HepG2 (cell line): ENCODE measurements around the gene TMEFF2. TPM values are rescaled to one million over a fixed set of nuclear protein-coding genes. Genes with fewer than 3 reads are reported as not detected.

Source experiments
- ATAC-seq: fragments of 200-7000 bp; cut with Tn5 transposase; 3 replicates; pipeline ENCODE4 v1.9.1; 2020; ENCODE audit warnings: mild to moderate bottlenecking, moderate library complexity
- BruUV-seq: library from RNA; stranded (reverse); fragments of 400-500 nt; replicated peaks from 2 replicates; lab custom pipeline; 2021; lab: Mats Ljungman, UMichigan
- CTCF ChIA-PET: fragments of 300-600 bp; formaldehyde crosslinking; extraction: SDS; loops from one replicate; lab custom pipeline; 2021; ENCODE audit warnings: low total read pairs, inconsistent platforms, low intra/inter-chr PET ratio; lab: Yijun Ruan, JAX
- POLR2A ChIA-PET: fragments of 350-600 bp; sonication (Branson Sonifier 250); formaldehyde crosslinking; loops from one replicate; lab custom pipeline; 2020; ENCODE audit warnings: antibody characterized with exemption, inconsistent platforms; lab: Yijun Ruan, JAX
- DNase-seq: peaks from one replicate; pipeline ENCODE4 v3.0.0-alpha.2; 2015; ENCODE audit warnings: low spot score
- FAIRE-seq: peaks from 3 replicates; lab custom pipeline; 2011; peaks lifted over from hg19 to GRCh38; lab: Jason Lieb, UNC
- H2AFZ ChIP-seq: one replicate; pipeline ENCODE4 v1.6.1; 2011; ENCODE audit warnings: low read length, inconsistent platforms
- H3K27ac ChIP-seq: fragments of 300-600 bp; 3 replicates; pipeline ENCODE4 v1.8.0; 2011; ENCODE audit warnings: mixed run types, mild to moderate bottlenecking, mixed read lengths, low read length, inconsistent platforms; ENCODE audit not compliant: insufficient read depth; ENCODE audit errors: extremely low read length
- H3K27me3 ChIP-seq, 2 experiments: fragments of 200-600 bp in 1 of 2; 2 replicates in 1 of 2; 3 replicates in 1 of 2; pipeline versions ENCODE4 v1.6.0 to v1.8.0; 2011; ENCODE audit warnings: low read length in 2 of 2, mild to moderate bottlenecking in 2 of 2, moderate library complexity in 2 of 2, inconsistent platforms in 1 of 2; ENCODE audit not compliant: insufficient read depth in 2 of 2, control insufficient read depth in 1 of 2
- H3K36me3 ChIP-seq, 2 experiments: fragments of 200-600 bp in 1 of 2; replicated peaks in 1 of 2; 2 replicates in 1 of 2; 3 replicates in 1 of 2; pipeline versions ENCODE4 v1.5.1 to v1.8.0; 2011; ENCODE audit warnings: low read length in 2 of 2, inconsistent platforms in 1 of 2; ENCODE audit not compliant: insufficient read depth in 2 of 2, control insufficient read depth in 1 of 2
- H3K4me1 ChIP-seq: 2 replicates; pipeline ENCODE4 v1.5.1; 2012; ENCODE audit warnings: low read length, inconsistent platforms; ENCODE audit not compliant: insufficient read depth
- H3K4me2 ChIP-seq: 2 replicates; pipeline ENCODE4 v1.6.0; 2011; ENCODE audit warnings: low read depth, low read length, inconsistent platforms
- H3K4me3 ChIP-seq, 3 experiments: fragments of 200-600 bp in 1 of 3; sonication (generic), shearing (Covaris generic) in 1 of 3; replicated peaks in 1 of 3; 2 replicates each; pipeline ENCODE4 v1.5.1; 2011 to 2016; ENCODE audit warnings: low read length in 3 of 3, inconsistent platforms in 2 of 3, low read depth in 2 of 3, mild to moderate bottlenecking in 2 of 3, control low read depth in 1 of 3, mixed read lengths in 1 of 3; ENCODE audit not compliant: insufficient read depth in 1 of 3
- H3K79me2 ChIP-seq: one replicate; pipeline ENCODE4 v1.6.1; 2011; ENCODE audit warnings: low read length, inconsistent platforms; ENCODE audit not compliant: insufficient read depth
- H3K9ac ChIP-seq: 2 replicates; pipeline ENCODE4 v1.6.0; 2011; ENCODE audit warnings: mild to moderate bottlenecking, low read depth, low read length, inconsistent platforms; ENCODE audit not compliant: insufficient read depth
- H3K9me3 ChIP-seq: 2 replicates; pipeline ENCODE4 v1.5.1; 2012; ENCODE audit warnings: mild to moderate bottlenecking, low read length
- H4K20me1 ChIP-seq: 2 replicates; pipeline ENCODE4 v1.6.0; 2011; ENCODE audit warnings: inconsistent platforms, mild to moderate bottlenecking, low read length, moderate library complexity; ENCODE audit not compliant: insufficient read depth
- AHR ChIP-seq: IDR thresholded peaks from 2 replicates; pipeline ENCODE4 v1.6.1; 2018; ENCODE audit warnings: missing genetic modification reagents, missing compliant biosample characterization
- AKAP8 ChIP-seq: sonication (generic); formaldehyde crosslinking; IDR thresholded peaks from 2 replicates; pipeline ENCODE4 v1.5.1; 2020; ENCODE audit warnings: mild to moderate bottlenecking, missing genetic modification reagents
- ATF7 ChIP-seq, 2 experiments: fragments of 450-650 bp in 1 of 2; sonication (generic) in 1 of 2; formaldehyde crosslinking in 1 of 2; IDR thresholded peaks; 2 replicates each; pipeline versions ENCODE4 v1.4.0 to v1.6.1; 2016 to 2020; ENCODE audit warnings: antibody characterized with exemption in 1 of 2, mild to moderate bottlenecking in 1 of 2, missing genetic modification reagents in 1 of 2
- ATRX ChIP-seq: sonication (generic); formaldehyde crosslinking; IDR thresholded peaks from 2 replicates; pipeline ENCODE4 v1.4.0; 2020; ENCODE audit warnings: missing genetic modification reagents, borderline replicate concordance
- DNMT3B ChIP-seq: conservative IDR thresholded peaks from 2 replicates; pipeline ENCODE4 v1.6.1; 2016; ENCODE audit warnings: missing biosample characterization, control low read depth
- MLLT10 ChIP-seq: sonication (generic); formaldehyde crosslinking; IDR thresholded peaks from 2 replicates; pipeline ENCODE4 v1.4.0; 2020; ENCODE audit warnings: missing genetic modification reagents
- PLRG1 ChIP-seq: fragments of 450-650 bp; conservative IDR thresholded peaks from 2 replicates; pipeline ENCODE4 v1.6.1; 2016
- RELA ChIP-seq: sonication (generic); formaldehyde crosslinking; IDR thresholded peaks from 2 replicates; pipeline ENCODE4 v1.4.0; 2020; ENCODE audit warnings: missing genetic modification reagents
- RXRB ChIP-seq: IDR thresholded peaks from 2 replicates; pipeline ENCODE4 v1.6.1; 2016; ENCODE audit warnings: borderline replicate concordance, missing genetic modification reagents, missing compliant biosample characterization
- SCMH1 ChIP-seq: sonication (generic); formaldehyde crosslinking; IDR thresholded peaks from 2 replicates; pipeline ENCODE4 v1.9.0; 2021; ENCODE audit warnings: missing genetic modification reagents, mild to moderate bottlenecking, borderline replicate concordance
- SOX5 ChIP-seq: IDR thresholded peaks from 2 replicates; pipeline ENCODE4 v1.6.1; 2016; ENCODE audit warnings: borderline replicate concordance
- SUZ12 ChIP-seq: fragments of 150-350 bp; IDR thresholded peaks from 2 replicates; pipeline ENCODE4 v1.6.1; 2014; ENCODE audit warnings: low read depth, low read length
- THRA ChIP-seq: sonication (generic); formaldehyde crosslinking; IDR thresholded peaks from 2 replicates; pipeline ENCODE4 v1.4.0; 2020; ENCODE audit warnings: missing genetic modification reagents, borderline replicate concordance
- YEATS2 ChIP-seq: sonication (generic); formaldehyde crosslinking; IDR thresholded peaks from 2 replicates; pipeline ENCODE4 v1.4.0; 2020; ENCODE audit warnings: missing genetic modification reagents, borderline replicate concordance
- ZNF160 ChIP-seq: sonication (generic); formaldehyde crosslinking; IDR thresholded peaks from 2 replicates; pipeline ENCODE4 v1.8.0; 2022; ENCODE audit warnings: mild to moderate bottlenecking, inconsistent platforms, missing genetic modification reagents
- ZNF205 ChIP-seq: IDR thresholded peaks from 2 replicates; pipeline ENCODE4 v1.6.1; 2018; ENCODE audit warnings: missing biosample characterization, missing genetic modification reagents
- ZNF451 ChIP-seq: sonication (generic); formaldehyde crosslinking; IDR thresholded peaks from 2 replicates; pipeline ENCODE4 v1.5.0; 2020; ENCODE audit warnings: mild to moderate bottlenecking, missing genetic modification reagents
- ZNF768 ChIP-seq: sonication (generic); formaldehyde crosslinking; IDR thresholded peaks from 2 replicates; pipeline ENCODE4 v1.4.0; 2020; ENCODE audit warnings: missing genetic modification reagents
- WGBS: methylation state at CpG from one replicate; pipeline ENCODE4 v1.1.6; 2017; ENCODE audit warnings: low lambda C conversion rate; 5-methylcytosine and 5-hydroxymethylcytosine counted together
- in situ Hi-C: cut with HindIII; loops from 2 replicates; pipeline ENCODE4 v1.10.0; 2017; ENCODE audit warnings: low pct_unique_long_range_greater_than_20kb; ENCODE audit not compliant: extremely low pct_ligation_motif_present
- intact Hi-C: fragments of 100-400 bp; cut with micrococcal nuclease; formaldehyde crosslinking; loops from one replicate; pipeline ENCODE4 v1.10.0; 2022; ENCODE audit not compliant: unreplicated experiment
- polyA plus RNA-seq, 8 experiments: library from polyadenylated mRNA; depleted of rRNA in 3 of 8; stranded (reverse) in 7 of 8; unstranded in 1 of 8; fragments of >200 nt; fragmentation: Illumina TruSeq in 4 of 8; extraction: Trizol in 4 of 8; gene quantifications; 2 replicates each; pipeline versions ENCODE4 v1.2.1 to v1.2.3, GENCODE V29; 2011 to 2016; ENCODE audit warnings: low read depth in 4 of 8, missing spikeins in 1 of 8, mixed read lengths in 1 of 8; ENCODE audit not compliant: insufficient read depth in 1 of 8
- total RNA-seq, 5 experiments: library from RNA; depleted of rRNA; stranded (reverse); fragments of >200 nt; fragmentation: Illumina TruSeq; extraction: Trizol; gene quantifications; 2 replicates each; pipeline ENCODE4 v1.2.3, GENCODE V29; 2016; ENCODE audit warnings: low read depth in 1 of 5
- TF ChIP-seq, protein P1 (sequence below): sonication (generic); formaldehyde crosslinking; conservative IDR thresholded peaks from 2 replicates; pipeline ENCODE4 v1.4.0; 2020; ENCODE audit warnings: missing genetic modification reagents

TMEFF2 gene
- total and polyA plus RNA-seq, 2 of the 13 experiments (the other 11 are each of a cell fraction or from before 2014, with no cell fraction given): not detected

GRCh38 chr2:192155511-192156118 lies 39.1 kb downstream of the TMEFF2 start:
- TF ChIP-seq SUZ12 (no peak), SOX5 (CRISPR knock-in tag) (no peak), SCMH1 (CRISPR knock-in tag) (no peak), RXRB (CRISPR knock-in tag) (no peak), AKAP8 (CRISPR knock-in tag) (no peak), ZNF160 (CRISPR knock-in tag) (no peak), RELA (CRISPR knock-in tag) (no peak), MLLT10 (CRISPR knock-in tag) (no peak), THRA (CRISPR knock-in tag) (no peak), ATRX (CRISPR knock-in tag) (no peak), DNMT3B (CRISPR knock-in tag) (no peak), ATF7 (IDR thresholded peaks at IDR 0.05) (no peak), ATF7 (CRISPR knock-in tag; IDR thresholded peaks at IDR 0.05) (no peak), PLRG1 (no peak), ZNF768 (CRISPR knock-in tag) (no peak), ZNF205 (CRISPR knock-in tag) (no peak), AHR (CRISPR knock-in tag) (no peak), ZNF451 (CRISPR knock-in tag) (no peak), YEATS2 (CRISPR knock-in tag) (no peak)
- TF ChIP-seq, protein P1, sequence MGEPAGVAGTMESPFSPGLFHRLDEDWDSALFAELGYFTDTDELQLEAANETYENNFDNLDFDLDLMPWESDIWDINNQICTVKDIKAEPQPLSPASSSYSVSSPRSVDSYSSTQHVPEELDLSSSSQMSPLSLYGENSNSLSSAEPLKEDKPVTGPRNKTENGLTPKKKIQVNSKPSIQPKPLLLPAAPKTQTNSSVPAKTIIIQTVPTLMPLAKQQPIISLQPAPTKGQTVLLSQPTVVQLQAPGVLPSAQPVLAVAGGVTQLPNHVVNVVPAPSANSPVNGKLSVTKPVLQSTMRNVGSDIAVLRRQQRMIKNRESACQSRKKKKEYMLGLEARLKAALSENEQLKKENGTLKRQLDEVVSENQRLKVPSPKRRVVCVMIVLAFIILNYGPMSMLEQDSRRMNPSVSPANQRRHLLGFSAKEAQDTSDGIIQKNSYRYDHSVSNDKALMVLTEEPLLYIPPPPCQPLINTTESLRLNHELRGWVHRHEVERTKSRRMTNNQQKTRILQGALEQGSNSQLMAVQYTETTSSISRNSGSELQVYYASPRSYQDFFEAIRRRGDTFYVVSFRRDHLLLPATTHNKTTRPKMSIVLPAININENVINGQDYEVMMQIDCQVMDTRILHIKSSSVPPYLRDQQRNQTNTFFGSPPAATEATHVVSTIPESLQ (CRISPR knock-in tag): no peak
- TF ChIP-seq, all 625 proteins: peak for 0

More at GRCh38 chr2:192155511-192156118, 39.1 kb downstream of the TMEFF2 start:
- Histone ChIP-seq H3K4me1 (no peaks in the 10 kb centered on the region), H3K9ac (no peak overlapping the region), H3K9me3 (no peaks in the 10 kb centered on the region), H2AFZ (no peak overlapping the region), H3K27ac (no peak overlapping the region), H4K20me1 (no peaks in the 10 kb centered on the region), H3K27me3 (no peaks in the 10 kb centered on the region), H3K4me2 (no peak overlapping the region), H3K4me3 (no peak overlapping the region), H3K79me2 (no peaks in the 10 kb centered on the region), H3K36me3 (no peaks in the 10 kb centered on the region)
- ATAC-seq (no peak), FAIRE-seq (no peak), DNase-seq (no peak)
- intact Hi-C loops: no loop called here
- no TSS peak for BruUV-seq
- 0% methylated on average over 1 of the region's 1 CpG for WGBS
- ChIA-PET POLR2A (no interaction called here), CTCF (no interaction called here)
- in situ Hi-C loops: no loop called here
